EH (cell line): Measurements from ENCODE around the gene HERC2.
"Not testable (repeated sequence)": the region's sequence is repeated elsewhere in the genome, so short reads cannot be mapped to it uniquely, and the experiment has no call there.

ENCODE experiments used
- DNase-seq: peaks from one replicate; pipeline ENCODE4 v3.0.0-alpha.2; 2015; ENCODE audit warnings: low read depth

Gene HERC2

GRCh38 chr15:28281876-28282275, 40.1 kb downstream of the HERC2 start:
- no peak for DNase-seq

DNA sequence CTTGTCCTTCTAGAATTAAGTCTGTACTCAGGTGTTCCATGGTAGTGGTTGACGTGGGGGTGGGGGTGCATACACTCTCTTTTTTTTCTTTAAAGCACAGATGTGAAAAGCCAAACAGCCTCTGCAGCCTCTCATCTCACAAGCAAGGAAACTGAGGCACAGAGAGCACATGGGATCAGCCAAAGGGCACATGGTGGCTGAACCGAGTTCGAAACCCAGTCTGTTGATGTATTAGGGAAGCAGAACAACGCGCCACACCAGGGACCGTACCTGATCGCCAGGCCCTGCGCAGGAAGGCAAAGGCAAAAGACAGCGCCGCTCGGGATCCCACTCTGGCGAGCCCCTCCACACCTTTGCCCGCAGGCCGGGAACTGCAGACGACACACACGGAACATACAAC, 47.3 kb downstream of the HERC2 start:
- no peak for DNase-seq

- no peak for DNase-seq
Measured at GRCh38 chr15:28273873-28274610, 47.9 kb downstream of the HERC2 start.

DNA sequence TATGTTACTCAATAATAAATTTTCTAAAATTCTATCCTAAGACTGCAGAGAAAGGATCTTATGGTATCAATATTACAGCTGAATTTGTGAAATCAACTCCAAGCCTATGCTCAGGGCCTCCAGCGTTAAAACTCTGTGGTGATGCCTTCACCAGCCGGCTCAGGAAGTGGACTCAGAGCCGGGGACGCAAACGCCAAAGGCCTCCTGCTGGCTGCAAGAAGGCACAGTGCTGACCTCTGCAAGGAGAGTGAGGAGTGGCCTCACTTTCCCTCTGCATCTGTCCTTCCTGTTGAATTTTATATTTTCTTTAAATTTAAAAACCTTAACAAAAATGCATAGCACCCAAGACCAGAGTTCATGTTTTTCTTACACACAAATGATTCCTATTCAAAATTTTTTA, 48.5 kb downstream of the HERC2 start:
- DNase-seq, result no peak

GRCh38 chr15:28272587-28272986, 49.4 kb downstream of the HERC2 start:
- no peak for DNase-seq

GRCh38 chr15:28271697-28272260, 50.2 kb downstream of the HERC2 start:
- no peak for DNase-seq

GRCh38 chr15:28269097-28269496, 52.9 kb downstream of the HERC2 start:
- no peak for DNase-seq

- DNase-seq, result no peak
Measured at GRCh38 chr15:28267727-28268126, 54.3 kb downstream of the HERC2 start.

GRCh38 chr15:28265334-28266019, 56.5 kb downstream of the HERC2 start:
- no peak for DNase-seq

- no peak for DNase-seq
Measured at GRCh38 chr15:28264166-28264565, 57.8 kb downstream of the HERC2 start.

DNA sequence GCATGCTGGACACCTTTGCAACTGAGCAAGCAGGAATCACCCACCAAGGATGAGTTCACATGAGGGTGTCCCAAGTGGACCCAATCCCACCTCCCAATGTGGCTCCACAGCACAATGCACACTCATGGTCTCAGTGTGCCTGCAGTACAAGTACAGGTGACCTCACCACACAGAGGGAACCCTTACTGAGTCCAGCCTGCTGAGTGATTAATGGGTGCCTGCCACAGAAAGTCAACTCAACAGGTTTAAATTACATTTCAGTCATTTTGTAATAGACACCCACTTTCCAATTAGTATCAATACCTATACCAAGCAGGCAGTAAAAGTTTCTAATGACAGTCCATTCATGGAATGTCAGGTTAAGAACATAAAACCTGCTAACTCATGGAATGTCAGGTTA, 59.5 kb downstream of the HERC2 start:
- DNase-seq, result no peak

DNA sequence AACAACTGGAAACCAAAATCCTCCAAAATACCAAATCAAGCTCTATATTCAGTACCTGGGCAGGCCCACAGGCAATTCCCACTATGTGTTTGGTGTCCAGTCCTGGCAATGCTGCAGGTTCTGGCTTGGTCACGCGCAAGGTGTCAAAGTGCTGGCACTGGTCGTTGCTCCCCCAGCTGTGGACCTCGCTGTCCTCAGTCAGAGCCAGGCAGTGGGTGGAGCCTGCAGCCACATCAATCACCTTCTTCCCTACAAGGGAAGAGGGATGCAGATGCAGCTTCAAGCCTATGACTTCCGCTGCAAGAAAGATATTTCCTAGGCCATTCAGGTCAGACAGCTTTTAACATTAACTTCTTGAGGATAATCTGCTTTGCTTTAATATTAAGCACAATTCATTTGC, 61.3 kb downstream of the HERC2 start:
- no peak for DNase-seq

GRCh38 chr15:28260317-28260716, 61.7 kb downstream of the HERC2 start:
- DNase-seq, result no peak

- DNase-seq, result no peak
Measured at GRCh38 chr15:28255965-28256364, 66.0 kb downstream of the HERC2 start.

- DNase-seq, result no peak
Measured at GRCh38 chr15:28252831-28253230, 69.1 kb downstream of the HERC2 start.

- DNase-seq, result no peak
Measured at GRCh38 chr15:28246605-28247004, 75.4 kb downstream of the HERC2 start.

DNA sequence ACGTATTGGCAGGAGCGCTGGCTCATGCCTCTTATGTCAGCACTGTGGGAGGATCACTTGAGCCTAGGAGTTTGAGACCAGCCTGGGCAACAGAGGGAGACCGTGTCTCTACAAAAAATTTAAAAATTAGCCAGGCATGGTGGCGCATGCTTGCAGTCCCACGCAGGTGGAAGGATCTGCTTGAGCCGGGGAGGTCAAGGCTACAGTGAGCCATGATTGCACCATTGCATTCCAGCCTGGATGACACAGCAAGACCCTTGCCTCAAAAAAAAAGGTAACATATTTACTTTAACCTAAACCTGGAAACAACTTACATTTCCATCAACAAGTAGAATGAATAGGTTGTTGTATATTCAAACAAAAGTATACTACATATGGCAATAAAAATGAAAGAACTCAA, 78.1 kb downstream of the HERC2 start:
- DNase-seq, result no peak

DNA sequence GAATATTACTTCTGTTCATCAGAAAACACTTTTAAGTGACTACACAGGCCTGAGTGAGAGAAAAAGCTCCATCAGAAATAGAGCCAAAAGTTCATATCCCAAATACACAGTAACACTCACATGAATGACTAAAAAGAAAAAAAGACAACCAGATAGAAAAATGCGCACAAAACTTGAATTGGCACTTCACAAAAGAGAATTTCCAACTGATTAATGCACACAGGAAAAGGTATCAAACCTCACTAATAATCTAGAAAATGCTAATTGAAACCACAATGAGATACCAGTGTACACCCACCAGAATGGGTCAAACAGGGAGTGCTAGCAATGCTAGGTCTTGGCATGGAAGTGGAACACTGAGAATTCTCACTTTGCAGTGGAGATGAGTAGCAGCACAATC, 78.6 kb downstream of the HERC2 start:
- DNase-seq, result no peak

GRCh38 chr15:28238296-28238695, 83.7 kb downstream of the HERC2 start:
- DNase-seq, result not testable (repeated sequence)

- not testable (repeated sequence) for DNase-seq
Measured at GRCh38 chr15:28231743-28232142, 90.2 kb downstream of the HERC2 start.

DNA sequence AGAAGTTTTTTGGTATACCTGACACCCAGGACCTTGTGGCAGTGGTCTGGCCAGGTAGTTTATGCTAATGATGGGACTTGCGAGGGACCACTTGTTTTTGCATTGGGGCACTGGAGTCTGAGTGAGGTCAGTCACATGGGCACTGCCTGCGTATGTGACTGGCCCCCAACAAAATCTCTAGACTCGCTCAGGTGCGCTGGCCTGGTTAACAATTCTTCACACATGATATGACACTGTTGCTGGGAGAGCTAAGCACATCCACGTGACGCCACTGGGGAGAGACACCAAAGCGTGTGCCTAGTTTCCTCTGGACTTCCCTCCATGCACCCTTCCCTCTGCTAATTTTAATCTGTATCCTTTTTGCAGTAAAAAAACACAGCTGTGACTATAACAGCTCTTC, 90.6 kb downstream of the HERC2 start:
- not testable (repeated sequence) for DNase-seq

GRCh38 chr15:28228990-28229640, 92.9 kb downstream of the HERC2 start:
- not testable (repeated sequence) for DNase-seq

- no peak for DNase-seq
Measured at GRCh38 chr15:28228096-28228495, 93.9 kb downstream of the HERC2 start.
